NCI-H2107 (cell line): Measurements from ENCODE around the gene ACOT9.
"Not testable (repeated sequence)": the region's sequence is repeated elsewhere in the genome, so short reads cannot be mapped to it uniquely, and the experiment has no call there.

Experiments used
- DNase-seq: peaks from one replicate; lab custom pipeline; 2025; lab: John Stamatoyannopoulos, UW

Gene ACOT9

GRCh38 chrX:23694606-23695005 lies 48.5 kb downstream of the ACOT9 start:
- DNase-seq: no peak

- DNase-seq: no peak
Observed at GRCh38 chrX:23692166-23692565, 50.9 kb downstream of the ACOT9 start.

- not testable (repeated sequence) for DNase-seq
Observed at GRCh38 chrX:23676486-23676885, 66.6 kb downstream of the ACOT9 start.

GRCh38 chrX:23673108-23673507 lies 70.0 kb downstream of the ACOT9 start:
- DNase-seq: no peak

GRCh38 chrX:23670528-23670927 lies 72.5 kb downstream of the ACOT9 start:
- DNase-seq: no peak

- DNase-seq: no peak
Observed at GRCh38 chrX:23668335-23668734, 74.7 kb downstream of the ACOT9 start.

- DNase-seq: peak; percentile 87
Observed at GRCh38 chrX:23667239-23668177, 75.6 kb downstream of the ACOT9 start, which contains the start of gene PRDX4. Gene PRDX4, plus strand, starts transcription at chrX:23667493. Its CDS starts 78 bp downstream, at chrX:23667571.

- no peak for DNase-seq
Observed at GRCh38 chrX:23666282-23666681, 76.8 kb downstream of the ACOT9 start.

GRCh38 chrX:23664496-23664895 lies 78.6 kb downstream of the ACOT9 start:
- DNase-seq: no peak

GRCh38 chrX:23662853-23663252 lies 80.2 kb downstream of the ACOT9 start:
- DNase-seq: no peak

GRCh38 chrX:23662187-23662586 lies 80.9 kb downstream of the ACOT9 start:
- no peak for DNase-seq

GRCh38 chrX:23661671-23662070 lies 81.4 kb downstream of the ACOT9 start:
- no peak for DNase-seq

GRCh38 chrX:23660766-23661132 lies 82.3 kb downstream of the ACOT9 start:
- DNase-seq: no peak

- not testable (repeated sequence) for DNase-seq
Observed at GRCh38 chrX:23660083-23660765, 82.9 kb downstream of the ACOT9 start.

GRCh38 chrX:23659339-23659738 lies 83.7 kb downstream of the ACOT9 start:
- DNase-seq: no peak

GRCh38 chrX:23656684-23657083 lies 86.4 kb downstream of the ACOT9 start:
- DNase-seq: no peak

- DNase-seq: no peak
Observed at GRCh38 chrX:23656091-23656490, 87.0 kb downstream of the ACOT9 start.
